GM12878 (cell line): Measurements from ENCODE around the gene DIP2C.

Source experiments
- CTCF ChIP-seq, 3 experiments: IDR thresholded peaks in 2 of 3; conservative IDR thresholded peaks in 1 of 3; 2 replicates each; pipeline ENCODE4 v1.5.1; 2011; ENCODE audit warnings: low read depth in 3 of 3, low read length in 3 of 3, mild to moderate bottlenecking in 3 of 3, control low read depth in 2 of 3, moderate library complexity in 2 of 3, inconsistent platforms in 1 of 3, mixed read lengths in 1 of 3; ENCODE audit not compliant: control insufficient read depth in 2 of 3, insufficient read depth in 1 of 3; ENCODE audit errors: extremely low read depth in 1 of 3
- ESRRA ChIP-seq: IDR thresholded peaks from 2 replicates; pipeline ENCODE4 v1.6.1; 2012; ENCODE audit warnings: mild to moderate bottlenecking, low read length, improper control_type of control experiment
- FOXK2 ChIP-seq: fragments of 450-650 bp; IDR thresholded peaks from 2 replicates; pipeline ENCODE4 v1.6.1; 2017; ENCODE audit warnings: mild to moderate bottlenecking, moderate library complexity
- HDAC6 ChIP-seq: fragments of 200-600 bp; sonication (generic); IDR thresholded peaks from one replicate; pipeline ENCODE4 v1.8.0; 2017; ENCODE audit warnings: antibody characterized with exemption; ENCODE audit not compliant: unreplicated experiment
- MAX ChIP-seq: IDR thresholded peaks from 2 replicates; pipeline ENCODE4 v1.6.1; 2012; ENCODE audit warnings: low read depth, low read length, improper control_type of control experiment
- POLR2AphosphoS2 ChIP-seq: IDR thresholded peaks from 2 replicates; pipeline ENCODE4 v1.6.1; 2011; ENCODE audit warnings: low read depth, mild to moderate bottlenecking, low read length, improper control_type of control experiment, moderate library complexity
- RCOR1 ChIP-seq: conservative IDR thresholded peaks from 2 replicates; pipeline ENCODE4 v1.6.1; 2012; ENCODE audit warnings: low read depth, low read length, improper control_type of control experiment
- REST ChIP-seq: IDR thresholded peaks from 2 replicates; pipeline ENCODE4 v1.6.1; 2012; ENCODE audit warnings: mild to moderate bottlenecking, low read depth, low read length
- TF ChIP-seq, protein P1 (sequence below): IDR thresholded peaks from 2 replicates; pipeline ENCODE4 v1.6.1; 2011; ENCODE audit warnings: low read depth, mild to moderate bottlenecking, low read length, moderate library complexity, borderline replicate concordance; ENCODE audit errors: extremely low read depth

DNA sequence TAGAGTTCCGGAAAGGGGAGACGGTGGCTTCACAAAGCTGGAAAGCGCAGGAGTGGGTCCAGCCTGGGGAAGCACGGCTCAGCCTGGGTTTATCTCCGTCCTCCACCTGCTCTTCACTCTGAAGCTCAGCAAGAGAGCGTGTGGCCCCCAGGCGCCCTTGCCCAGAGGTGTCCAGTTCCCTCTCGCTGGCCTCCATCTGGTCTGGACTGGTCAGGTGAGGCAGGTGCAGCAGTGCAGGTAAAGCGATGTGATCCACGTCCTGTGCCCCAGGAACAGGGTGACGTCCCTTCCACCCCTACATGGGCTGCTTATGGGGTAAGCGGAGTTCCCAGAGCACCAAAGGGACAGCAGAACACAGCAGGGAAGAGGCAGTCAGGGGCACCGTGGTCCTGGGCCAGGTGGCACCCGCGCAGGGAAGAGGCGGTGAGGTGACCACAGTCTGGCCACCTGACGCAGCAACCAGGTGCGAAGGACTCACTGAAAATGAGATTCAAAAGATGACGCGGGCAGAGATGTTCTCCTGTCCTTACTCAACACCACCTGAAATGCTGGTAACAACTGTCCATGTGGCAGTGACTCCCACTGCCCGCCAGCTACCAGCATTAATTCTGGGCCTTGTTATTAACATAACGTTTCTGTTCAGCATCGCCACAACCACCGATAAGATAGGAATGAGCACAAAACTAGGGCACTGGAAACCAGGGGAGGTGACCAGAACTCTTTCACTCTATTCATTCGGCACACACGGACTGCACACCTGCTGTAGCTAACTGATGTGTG, 33.0 kb upstream of the DIP2C start:
- no peak for TF ChIP-seq CTCF (IDR thresholded peaks at IDR 0.05 in 2 of 3, conservative IDR thresholded peaks at IDR 0.05 in 1 of 3; ENCODE audit: control insufficient read depth in 2 of 3, extremely low read depth in 1 of 3, insufficient read depth in 1 of 3, low read depth in 3 of 3, low read length in 3 of 3)
- TF ChIP-seq MAX, result no peak
- no peak for TF ChIP-seq REST
- TF ChIP-seq POLR2AphosphoS2, result no peak
- TF ChIP-seq RCOR1, result no peak
- TF ChIP-seq HDAC6, result no peak
- TF ChIP-seq, protein P1, sequence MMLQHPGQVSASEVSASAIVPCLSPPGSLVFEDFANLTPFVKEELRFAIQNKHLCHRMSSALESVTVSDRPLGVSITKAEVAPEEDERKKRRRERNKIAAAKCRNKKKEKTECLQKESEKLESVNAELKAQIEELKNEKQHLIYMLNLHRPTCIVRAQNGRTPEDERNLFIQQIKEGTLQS, result no peak
- TF ChIP-seq FOXK2, result no peak
- TF ChIP-seq ESRRA, result no peak
